Lung microvascular endothelial cell (primary cell): ENCODE data around the gene PPP1R14C. TPM values are rescaled to one million over a fixed set of nuclear protein-coding genes. Genes with fewer than 3 reads are reported as not detected.
"Not testable (repeated sequence)": the region's sequence is repeated elsewhere in the genome, so short reads cannot be mapped to it uniquely, and the experiment has no call there.

Experiments used
- DNase-seq, 2 donors: peaks; one replicate each; pipeline versions ENCODE4 v3.0.0 to v3.0.0-alpha.2; 2010; ENCODE audit warnings: low read depth in 2 of 2
- total RNA-seq: library from RNA; depleted of rRNA; stranded (reverse); fragments of >200 nt; gene quantifications from 2 replicates; pipeline ENCODE4 v1.2.1, GENCODE V29; 2014

Gene PPP1R14C
- total RNA-seq, 1 donor from 2014 or later: not detected

- DNase-seq: not testable (repeated sequence)
Observed at GRCh38 chr6:150137711-150138110, 5.1 kb upstream of the PPP1R14C start.

GRCh38 chr6:150138638-150139037 is 4.2 kb upstream of the PPP1R14C start:
- DNase-seq: no peak

DNA sequence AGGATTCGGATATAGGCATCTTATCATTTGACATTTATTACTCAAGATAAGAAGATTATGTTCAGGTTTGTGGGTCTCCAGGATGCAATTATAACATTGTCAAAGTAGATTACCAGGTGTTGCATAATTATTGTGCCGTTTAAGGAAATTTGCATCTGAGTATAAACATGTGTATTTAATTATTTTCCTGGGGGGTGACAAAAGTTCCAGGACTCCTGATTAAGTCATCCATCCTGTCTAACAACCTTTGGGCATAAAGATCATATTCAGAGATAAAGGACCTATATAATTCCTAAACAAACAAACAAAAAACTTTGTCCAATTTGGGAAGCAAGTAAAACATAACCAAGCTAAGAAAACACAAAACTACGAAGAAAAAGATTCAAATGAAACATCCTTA is 3.3 kb upstream of the PPP1R14C start:
- no peak for DNase-seq

DNA sequence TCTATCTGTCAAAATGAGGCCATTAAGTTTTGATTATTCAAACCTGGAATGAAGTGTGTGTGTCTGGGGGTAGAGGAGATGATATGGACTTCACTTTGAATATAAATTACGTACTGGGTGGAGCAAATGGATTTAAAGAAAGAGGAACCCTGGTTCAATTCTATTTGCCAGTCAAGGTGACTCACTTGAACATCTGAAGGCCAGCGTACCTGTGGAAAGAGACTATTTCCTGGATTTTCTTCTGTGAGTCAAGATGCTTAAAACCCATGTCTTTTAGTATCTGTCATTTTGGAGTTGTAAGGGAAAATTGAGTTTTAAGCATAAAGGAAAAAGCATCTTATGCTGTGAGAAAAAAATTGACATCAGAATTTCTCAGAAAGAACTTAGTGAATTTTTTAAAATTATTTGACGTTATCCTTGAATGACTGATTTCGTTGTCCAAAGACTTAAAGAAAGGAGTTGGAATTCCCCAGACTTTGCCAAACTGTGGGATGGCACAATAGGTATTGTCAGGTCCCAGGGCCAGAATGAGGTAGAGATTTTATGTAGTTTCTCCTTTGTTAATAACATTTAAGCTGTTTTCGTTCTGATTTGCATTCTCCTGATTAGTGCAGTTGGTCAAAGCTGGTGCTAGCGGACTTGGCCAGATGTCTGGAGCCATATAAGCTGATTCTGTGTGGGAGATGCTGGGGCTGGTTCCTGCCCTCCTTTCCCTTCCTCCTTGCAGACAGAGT is 2.4 kb upstream of the PPP1R14C start:
- no peak for DNase-seq

GRCh38 chr6:150142097-150142669 is 661 bp upstream of the PPP1R14C start:
- DNase-seq: no peak

GRCh38 chr6:150143516-150144293 is 861 bp downstream of the PPP1R14C start:
- no peak for DNase-seq

DNA sequence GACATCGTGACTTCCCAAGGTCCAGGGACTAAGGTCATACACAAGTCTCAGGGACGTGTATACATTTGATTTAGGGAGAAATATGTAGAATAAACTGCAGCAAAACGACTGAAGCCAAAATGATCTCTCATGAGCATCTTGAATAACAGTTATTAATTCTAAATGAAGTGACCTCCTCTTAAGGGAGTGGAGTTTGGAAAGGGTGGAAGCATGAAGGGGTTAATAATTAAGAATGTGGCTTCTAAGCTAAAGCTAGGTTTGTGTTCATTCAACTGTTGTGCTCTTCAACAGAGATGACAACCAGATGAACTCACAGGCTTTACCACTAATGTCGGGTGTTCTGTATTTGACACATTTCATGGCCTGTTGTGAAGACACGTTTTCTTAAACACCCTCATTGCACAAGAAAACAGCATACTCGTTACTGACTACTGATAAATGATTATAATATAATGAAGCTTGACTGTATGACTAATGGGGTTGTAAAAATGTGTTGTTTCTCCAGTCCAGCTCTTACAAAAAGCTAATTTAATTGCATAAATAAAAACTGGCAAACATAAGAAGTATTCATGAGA is 1.5 kb downstream of the PPP1R14C start:
- no peak for DNase-seq

GRCh38 chr6:150145427-150145826 is 2.6 kb downstream of the PPP1R14C start:
- DNase-seq: no peak

- no peak for DNase-seq
Observed at GRCh38 chr6:150145830-150146229, 3.0 kb downstream of the PPP1R14C start.

- no peak for DNase-seq
Observed at GRCh38 chr6:150146436-150146835, 3.6 kb downstream of the PPP1R14C start.

DNA sequence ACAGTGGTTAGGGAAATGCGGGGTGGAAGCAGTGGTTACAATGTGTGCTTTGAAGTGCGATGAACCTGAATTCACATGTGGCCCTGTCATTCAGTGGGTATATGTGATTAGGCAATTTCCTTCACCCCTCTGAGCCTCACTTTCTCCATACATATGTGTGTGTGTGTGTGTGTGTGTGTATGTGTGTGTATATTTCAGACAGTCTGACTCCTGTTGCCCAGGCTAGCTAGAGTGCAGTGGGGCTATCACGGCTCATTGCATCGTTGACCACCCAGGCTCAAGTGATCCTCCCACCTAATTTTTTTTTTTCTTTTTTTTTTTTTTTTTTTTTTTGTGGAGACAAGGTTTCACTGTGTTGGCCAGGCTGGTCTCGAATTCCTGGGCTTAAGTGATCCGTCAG is 6.3 kb downstream of the PPP1R14C start:
- no peak for DNase-seq

GRCh38 chr6:150150458-150150820 is 7.6 kb downstream of the PPP1R14C start:
- DNase-seq: no peak

- no peak for DNase-seq
Observed at GRCh38 chr6:150150821-150151646, 8.2 kb downstream of the PPP1R14C start.

GRCh38 chr6:150152891-150153876 is 10.3 kb downstream of the PPP1R14C start:
- DNase-seq: no peak

DNA sequence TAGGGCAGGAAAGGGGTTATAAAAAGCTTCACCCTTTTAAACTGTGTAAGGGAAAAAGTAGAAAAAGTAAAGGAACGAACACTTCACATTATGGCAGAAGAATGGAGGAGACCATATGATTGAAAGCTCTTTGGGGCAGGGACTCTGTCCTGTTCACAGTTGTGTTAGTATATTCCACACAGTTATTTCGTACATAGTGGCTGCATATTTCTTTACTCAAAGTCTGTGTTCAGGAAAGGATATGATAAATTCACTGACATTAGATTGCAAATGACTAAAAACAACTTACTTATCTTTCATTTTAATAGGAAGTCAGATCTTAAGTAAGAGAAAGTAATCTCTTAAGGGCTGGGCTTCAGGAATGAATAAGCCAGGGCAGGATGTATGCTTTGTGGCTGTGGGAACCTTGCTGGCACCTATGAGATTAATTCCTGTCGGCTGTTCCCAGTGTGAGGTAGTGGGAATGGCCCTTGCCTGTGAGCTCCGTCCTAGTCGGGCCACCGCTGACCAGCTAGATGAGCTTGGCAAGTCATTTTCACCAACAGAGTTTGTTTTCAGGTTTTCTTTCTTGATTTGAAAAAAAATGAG is 11.2 kb downstream of the PPP1R14C start:
- DNase-seq: no peak

GRCh38 chr6:150156460-150156859 is 13.6 kb downstream of the PPP1R14C start:
- DNase-seq: no peak

DNA sequence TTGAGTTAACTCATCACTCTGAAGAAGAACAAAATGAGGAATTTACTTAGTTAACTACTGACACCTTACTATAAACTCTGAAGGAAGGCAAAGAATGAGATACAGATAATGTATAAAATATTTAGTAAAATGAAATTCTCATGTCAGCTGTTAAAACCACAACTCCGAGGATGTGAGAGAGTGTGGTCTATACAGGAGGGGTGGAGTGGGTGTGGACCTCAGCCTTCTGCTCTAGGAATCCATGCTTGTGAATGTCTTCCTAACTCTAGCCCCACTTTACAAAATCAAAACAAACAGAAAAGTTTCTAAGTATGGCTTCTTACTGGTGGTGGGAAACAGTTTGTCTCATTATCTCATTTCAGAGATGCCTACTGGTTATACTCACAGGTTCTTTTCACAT is 14.2 kb downstream of the PPP1R14C start:
- no peak for DNase-seq

- DNase-seq: no peak
Observed at GRCh38 chr6:150159757-150160156, 16.9 kb downstream of the PPP1R14C start.

DNA sequence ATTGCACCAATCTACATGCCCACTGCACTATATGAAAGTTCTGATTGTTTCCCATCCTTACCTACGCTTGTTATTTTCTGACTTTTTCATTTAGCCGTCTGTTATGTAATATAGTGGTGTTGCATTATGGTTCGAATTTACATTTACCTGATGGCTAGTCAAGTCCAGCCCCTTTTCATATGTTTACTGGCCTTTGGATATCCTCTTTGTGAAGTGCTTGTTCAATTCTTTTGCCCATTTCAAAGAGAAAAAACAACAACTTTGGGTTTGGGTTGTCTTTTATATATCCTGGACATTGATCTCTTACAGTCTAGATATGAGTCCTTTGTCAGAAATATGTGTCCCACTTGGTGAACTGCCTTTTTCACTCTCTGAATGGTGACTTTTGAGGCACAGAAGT is 21.1 kb downstream of the PPP1R14C start:
- no peak for DNase-seq
